NCI-H1417 (cell line): ENCODE results near the gene FSTL5.
"Not testable (repeated sequence)": the region's sequence is repeated elsewhere in the genome, so short reads cannot be mapped to it uniquely, and the experiment has no call there.

Source experiments
- DNase-seq, 3 experiments: peaks; one replicate each; lab custom pipeline; 2025; lab: John Stamatoyannopoulos, UW

FSTL5 gene

GRCh38 chr4:162163892-162164759, at the start of gene FSTL5:
TSS of gene FSTL5 (minus strand) at chr4:162164000. CDS start at chr4:162111396, 52,604 bp downstream.
- DNase-seq: peak in 2 of 3 experiments; percentile 73 to 78

- DNase-seq: no peak
Observed at GRCh38 chr4:162209706-162210105, 45.9 kb upstream of the FSTL5 start.

GRCh38 chr4:162203478-162203877, 39.7 kb upstream of the FSTL5 start:
- not testable (repeated sequence) for DNase-seq

- DNase-seq: no peak
Observed at GRCh38 chr4:162201673-162202072, 37.9 kb upstream of the FSTL5 start.

- DNase-seq: no peak
Observed at GRCh38 chr4:162170509-162170908, 6.7 kb upstream of the FSTL5 start.

- no peak for DNase-seq
Observed at GRCh38 chr4:162164906-162165510, 1.2 kb upstream of the FSTL5 start.

GRCh38 chr4:162162672-162163071, 1.1 kb downstream of the FSTL5 start:
- no peak for DNase-seq

GRCh38 chr4:162157241-162157640, 6.6 kb downstream of the FSTL5 start:
- DNase-seq: no peak

- DNase-seq: no peak
Observed at GRCh38 chr4:162154862-162155540, 8.8 kb downstream of the FSTL5 start.

GRCh38 chr4:162151850-162152249, 11.9 kb downstream of the FSTL5 start:
- DNase-seq: peak in 2 of 3 experiments; percentile 8 to 64

- DNase-seq: no peak
Observed at GRCh38 chr4:162151386-162151785, 12.4 kb downstream of the FSTL5 start.

- DNase-seq: no peak
Observed at GRCh38 chr4:162149644-162150043, 14.2 kb downstream of the FSTL5 start.

GRCh38 chr4:162140051-162140683, 23.6 kb downstream of the FSTL5 start:
- DNase-seq: no peak

GRCh38 chr4:162139412-162139811, 24.4 kb downstream of the FSTL5 start:
- no peak for DNase-seq

GRCh38 chr4:162131256-162131655, 32.5 kb downstream of the FSTL5 start:
- peak in 1 of 3 experiments; percentile 25 for DNase-seq

- DNase-seq: no peak
Observed at GRCh38 chr4:162126729-162127128, 37.1 kb downstream of the FSTL5 start.

GRCh38 chr4:162117051-162117450, 46.7 kb downstream of the FSTL5 start:
- peak in 1 of 3 experiments; percentile 19 for DNase-seq

GRCh38 chr4:162116095-162116779, 47.6 kb downstream of the FSTL5 start:
- no peak for DNase-seq

- DNase-seq: peak in 2 of 3 experiments; percentile 7 to 52
Observed at GRCh38 chr4:162115333-162115732, 48.5 kb downstream of the FSTL5 start.

- DNase-seq: no peak
Observed at GRCh38 chr4:162111078-162111477, 52.7 kb downstream of the FSTL5 start.

GRCh38 chr4:162104459-162105124, 59.2 kb downstream of the FSTL5 start:
- no peak for DNase-seq
